HepG2 (cell line): ENCODE data around the gene ETF1. TPM values are rescaled to one million over a fixed set of nuclear protein-coding genes. Genes with fewer than 3 reads are reported as not detected.

ENCODE experiments used
- BRD4 ChIP-seq: sonication (generic); formaldehyde crosslinking; IDR thresholded peaks from 2 replicates; pipeline ENCODE4 v1.4.0; 2020; ENCODE audit warnings: missing genetic modification reagents
- CHD2 ChIP-seq: IDR thresholded peaks from 2 replicates; pipeline ENCODE4 v1.6.1; 2011; ENCODE audit warnings: low read depth, low read length, improper control_type of control experiment
- CREB1 ChIP-seq, 2 experiments: fragments of 450-650 bp in 1 of 2; IDR thresholded peaks; 2 replicates each; pipeline ENCODE4 v1.6.1; 2016 to 2017; ENCODE audit warnings: control low read depth in 1 of 2, mild to moderate bottlenecking in 1 of 2, missing compliant biosample characterization in 1 of 2, missing genetic modification characterization in 1 of 2
- ELF3 ChIP-seq: IDR thresholded peaks from 2 replicates; pipeline ENCODE4 v1.6.1; 2016; ENCODE audit warnings: missing genetic modification reagents, missing compliant biosample characterization
- GABPA ChIP-seq, 2 experiments: IDR thresholded peaks; 2 replicates each; pipeline ENCODE4 v1.6.1; 2011 to 2016; ENCODE audit warnings: low read depth in 2 of 2, low read length in 1 of 2, missing biosample characterization in 1 of 2, missing genetic modification characterization in 1 of 2
- NONO ChIP-seq, 2 experiments: fragments of 450-650 bp in 1 of 2; sonication (generic) in 1 of 2; formaldehyde crosslinking in 1 of 2; IDR thresholded peaks in 1 of 2; conservative IDR thresholded peaks in 1 of 2; 2 replicates each; pipeline versions ENCODE4 v1.6.1 to v1.8.0; 2017 to 2022; ENCODE audit warnings: mild to moderate bottlenecking in 1 of 2, missing genetic modification reagents in 1 of 2, moderate library complexity in 1 of 2
- POGK ChIP-seq: sonication (generic); formaldehyde crosslinking; conservative IDR thresholded peaks from 2 replicates; pipeline ENCODE4 v1.8.0; 2022; ENCODE audit warnings: mild to moderate bottlenecking, moderate library complexity, missing genetic modification reagents
- POLR2G ChIP-seq: fragments of 200-400 bp; formaldehyde crosslinking; IDR thresholded peaks from 2 replicates; pipeline ENCODE4 v1.6.1; 2018; ENCODE audit warnings: mild to moderate bottlenecking, low read depth, low read length, moderate library complexity
- PRMT3 ChIP-seq: sonication (generic); formaldehyde crosslinking; IDR thresholded peaks from 2 replicates; pipeline ENCODE4 v1.8.1; 2022; ENCODE audit warnings: low read depth, mild to moderate bottlenecking, moderate library complexity, missing genetic modification reagents, borderline replicate concordance
- SIN3A ChIP-seq: IDR thresholded peaks from 2 replicates; pipeline ENCODE4 v1.6.1; 2011; ENCODE audit warnings: low read depth, mild to moderate bottlenecking, control low read depth, low read length, borderline replicate concordance
- SRF ChIP-seq: IDR thresholded peaks from 2 replicates; pipeline ENCODE4 v1.6.1; 2011; ENCODE audit warnings: mild to moderate bottlenecking, low read depth, low read length, moderate library complexity
- TGIF2 ChIP-seq: IDR thresholded peaks from 2 replicates; pipeline ENCODE4 v1.6.1; 2016; ENCODE audit warnings: control low read depth, missing compliant biosample characterization
- ZMYM4 ChIP-seq: sonication (generic); formaldehyde crosslinking; IDR thresholded peaks from 2 replicates; pipeline ENCODE4 v1.8.1; 2023; ENCODE audit warnings: mild to moderate bottlenecking, missing genetic modification reagents
- ZNF749 ChIP-seq: sonication (generic); formaldehyde crosslinking; IDR thresholded peaks from 2 replicates; pipeline ENCODE4 v1.8.0; 2022; ENCODE audit warnings: mild to moderate bottlenecking, missing genetic modification reagents, moderate library complexity, borderline replicate concordance
- polyA plus RNA-seq, 8 experiments: library from polyadenylated mRNA; depleted of rRNA in 3 of 8; stranded (reverse) in 7 of 8; unstranded in 1 of 8; fragments of >200 nt; fragmentation: Illumina TruSeq in 4 of 8; extraction: Trizol in 4 of 8; gene quantifications; 2 replicates each; pipeline versions ENCODE4 v1.2.1 to v1.2.3, GENCODE V29; 2011 to 2016; ENCODE audit warnings: low read depth in 4 of 8, missing spikeins in 1 of 8, mixed read lengths in 1 of 8; ENCODE audit not compliant: insufficient read depth in 1 of 8
- total RNA-seq, 5 experiments: library from RNA; depleted of rRNA; stranded (reverse); fragments of >200 nt; fragmentation: Illumina TruSeq; extraction: Trizol; gene quantifications; 2 replicates each; pipeline ENCODE4 v1.2.3, GENCODE V29; 2016; ENCODE audit warnings: low read depth in 1 of 5
- TF ChIP-seq, protein P1 (sequence below): sonication (generic); formaldehyde crosslinking; IDR thresholded peaks from 2 replicates; pipeline ENCODE4 v1.4.0; 2020; ENCODE audit warnings: missing genetic modification reagents, borderline replicate concordance
- TF ChIP-seq, protein P2 (sequence below): sonication (generic); formaldehyde crosslinking; IDR thresholded peaks from 2 replicates; pipeline ENCODE4 v1.4.0; 2020; ENCODE audit warnings: missing genetic modification reagents
- TF ChIP-seq, protein P3 (sequence below): IDR thresholded peaks from 2 replicates; pipeline ENCODE4 v1.6.1; 2012; ENCODE audit warnings: inconsistent platforms
- TF ChIP-seq, protein P4 (sequence below): sonication (generic); formaldehyde crosslinking; IDR thresholded peaks from 2 replicates; pipeline ENCODE4 v1.5.1; 2020; ENCODE audit warnings: mild to moderate bottlenecking, missing genetic modification reagents

Gene ETF1
- total and polyA plus RNA-seq, 2 of the 13 experiments (the other 11 are each of a cell fraction or from before 2014, with no cell fraction given), result 52.1 to 184 TPM

- TF ChIP-seq CHD2 (0 out of 2 replicates have a peak, but pooled peaks have one; percentile 34), SIN3A (0 out of 2 replicates have a peak, but pooled peaks have one; percentile 11), ELF3 (CRISPR knock-in tag) (0 out of 2 replicates have a peak, but pooled peaks have one; percentile 5), SRF (peak; percentile 99), BRD4 (CRISPR knock-in tag) (no peak), ZNF749 (0 out of 2 replicates have a peak, but pooled peaks have one; percentile 57), NONO (IDR thresholded peaks at IDR 0.05) (no peak), NONO (CRISPR knock-in tag; conservative IDR thresholded peaks at IDR 0.05) (0 out of 2 replicates have a peak, but pooled peaks have one; percentile 34), TGIF2 (CRISPR knock-in tag) (0 out of 2 replicates have a peak, but pooled peaks have one; percentile 6), POLR2G (peak; percentile 92), ZMYM4 (CRISPR knock-in tag) (no peak), CREB1 (IDR thresholded peaks at IDR 0.05) (peak; percentile 93), CREB1 (CRISPR knock-in tag; IDR thresholded peaks at IDR 0.05) (peak; percentile 89), PRMT3 (CRISPR knock-in tag) (no peak), POGK (CRISPR knock-in tag) (no peak; the same call in 1 of the 2 replicates), GABPA (IDR thresholded peaks at IDR 0.05; ENCODE audit: low read depth, low read length) (no peak), GABPA (CRISPR knock-in tag; IDR thresholded peaks at IDR 0.05; ENCODE audit: low read depth) (0 out of 2 replicates have a peak, but pooled peaks have one; percentile 7)
- TF ChIP-seq, protein P1, sequence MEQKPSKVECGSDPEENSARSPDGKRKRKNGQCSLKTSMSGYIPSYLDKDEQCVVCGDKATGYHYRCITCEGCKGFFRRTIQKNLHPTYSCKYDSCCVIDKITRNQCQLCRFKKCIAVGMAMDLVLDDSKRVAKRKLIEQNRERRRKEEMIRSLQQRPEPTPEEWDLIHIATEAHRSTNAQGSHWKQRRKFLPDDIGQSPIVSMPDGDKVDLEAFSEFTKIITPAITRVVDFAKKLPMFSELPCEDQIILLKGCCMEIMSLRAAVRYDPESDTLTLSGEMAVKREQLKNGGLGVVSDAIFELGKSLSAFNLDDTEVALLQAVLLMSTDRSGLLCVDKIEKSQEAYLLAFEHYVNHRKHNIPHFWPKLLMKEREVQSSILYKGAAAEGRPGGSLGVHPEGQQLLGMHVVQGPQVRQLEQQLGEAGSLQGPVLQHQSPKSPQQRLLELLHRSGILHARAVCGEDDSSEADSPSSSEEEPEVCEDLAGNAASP (CRISPR knock-in tag), result 0 out of 2 replicates have a peak, but pooled peaks have one; percentile 18
- TF ChIP-seq, protein P2, sequence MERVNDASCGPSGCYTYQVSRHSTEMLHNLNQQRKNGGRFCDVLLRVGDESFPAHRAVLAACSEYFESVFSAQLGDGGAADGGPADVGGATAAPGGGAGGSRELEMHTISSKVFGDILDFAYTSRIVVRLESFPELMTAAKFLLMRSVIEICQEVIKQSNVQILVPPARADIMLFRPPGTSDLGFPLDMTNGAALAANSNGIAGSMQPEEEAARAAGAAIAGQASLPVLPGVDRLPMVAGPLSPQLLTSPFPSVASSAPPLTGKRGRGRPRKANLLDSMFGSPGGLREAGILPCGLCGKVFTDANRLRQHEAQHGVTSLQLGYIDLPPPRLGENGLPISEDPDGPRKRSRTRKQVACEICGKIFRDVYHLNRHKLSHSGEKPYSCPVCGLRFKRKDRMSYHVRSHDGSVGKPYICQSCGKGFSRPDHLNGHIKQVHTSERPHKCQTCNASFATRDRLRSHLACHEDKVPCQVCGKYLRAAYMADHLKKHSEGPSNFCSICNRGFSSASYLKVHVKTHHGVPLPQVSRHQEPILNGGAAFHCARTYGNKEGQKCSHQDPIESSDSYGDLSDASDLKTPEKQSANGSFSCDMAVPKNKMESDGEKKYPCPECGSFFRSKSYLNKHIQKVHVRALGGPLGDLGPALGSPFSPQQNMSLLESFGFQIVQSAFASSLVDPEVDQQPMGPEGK (CRISPR knock-in tag), result peak; percentile 41; the same call in 1 of the 2 replicates
- TF ChIP-seq, protein P3, sequence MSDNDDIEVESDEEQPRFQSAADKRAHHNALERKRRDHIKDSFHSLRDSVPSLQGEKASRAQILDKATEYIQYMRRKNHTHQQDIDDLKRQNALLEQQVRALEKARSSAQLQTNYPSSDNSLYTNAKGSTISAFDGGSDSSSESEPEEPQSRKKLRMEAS, result peak; percentile 18
- TF ChIP-seq, protein P4, sequence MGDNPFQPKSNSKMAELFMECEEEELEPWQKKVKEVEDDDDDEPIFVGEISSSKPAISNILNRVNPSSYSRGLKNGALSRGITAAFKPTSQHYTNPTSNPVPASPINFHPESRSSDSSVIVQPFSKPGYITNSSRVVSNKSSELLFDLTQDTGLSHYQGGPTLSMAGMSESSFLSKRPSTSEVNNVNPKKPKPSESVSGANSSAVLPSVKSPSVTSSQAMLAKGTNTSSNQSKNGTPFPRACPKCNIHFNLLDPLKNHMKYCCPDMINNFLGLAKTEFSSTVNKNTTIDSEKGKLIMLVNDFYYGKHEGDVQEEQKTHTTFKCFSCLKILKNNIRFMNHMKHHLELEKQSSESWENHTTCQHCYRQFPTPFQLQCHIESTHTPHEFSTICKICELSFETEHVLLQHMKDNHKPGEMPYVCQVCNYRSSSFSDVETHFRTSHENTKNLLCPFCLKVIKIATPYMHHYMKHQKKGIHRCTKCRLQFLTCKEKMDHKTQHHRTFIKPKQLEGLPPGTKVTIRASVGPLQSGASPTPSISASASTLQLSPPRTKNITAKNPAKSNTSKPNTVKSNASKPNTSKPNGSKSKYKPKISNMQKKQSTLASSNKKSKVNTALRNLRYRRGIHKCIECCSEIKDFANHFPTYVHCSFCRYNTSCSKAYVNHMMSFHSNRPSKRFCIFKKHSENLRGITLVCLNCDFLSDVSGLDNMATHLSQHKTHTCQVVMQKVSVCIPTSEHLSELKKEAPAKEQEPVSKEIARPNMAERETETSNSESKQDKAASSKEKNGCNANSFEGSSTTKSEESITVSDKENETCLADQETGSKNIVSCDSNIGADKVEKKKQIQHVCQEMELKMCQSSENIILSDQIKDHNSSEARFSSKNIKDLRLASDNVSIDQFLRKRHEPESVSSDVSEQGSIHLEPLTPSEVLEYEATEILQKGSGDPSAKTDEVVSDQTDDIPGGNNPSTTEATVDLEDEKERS, result 0 out of 2 replicates have a peak, but pooled peaks have one; percentile 14
These were observed 77.5 kb downstream of the ETF1 start, which contains the start of gene EGR1 (continued) for GRCh38 chr5:138465261-138466124.
